ENCODE results near the gene UTP18.
A peak's percentile ranks its signal among the peaks of the same experiment; 100 is the strongest.
"Not testable (repeated sequence)": the region's sequence is repeated elsewhere in the genome, so short reads cannot be mapped to it uniquely, and the experiment has no call there.

The UTP18 gene

GRCh38 chr17:51259564-51260236 is 646 bp upstream of the UTP18 start, which contains the start of gene MBTD1:
Gene MBTD1 (minus strand): TSS chr17:51260049. CDS start chr17:51225161, 34,888 bp downstream.
- DNase-seq: peak; percentile 90

GRCh38 chr17:51261024-51261963 is 948 bp downstream of the UTP18 start:
- DNase-seq: no peak

DNA sequence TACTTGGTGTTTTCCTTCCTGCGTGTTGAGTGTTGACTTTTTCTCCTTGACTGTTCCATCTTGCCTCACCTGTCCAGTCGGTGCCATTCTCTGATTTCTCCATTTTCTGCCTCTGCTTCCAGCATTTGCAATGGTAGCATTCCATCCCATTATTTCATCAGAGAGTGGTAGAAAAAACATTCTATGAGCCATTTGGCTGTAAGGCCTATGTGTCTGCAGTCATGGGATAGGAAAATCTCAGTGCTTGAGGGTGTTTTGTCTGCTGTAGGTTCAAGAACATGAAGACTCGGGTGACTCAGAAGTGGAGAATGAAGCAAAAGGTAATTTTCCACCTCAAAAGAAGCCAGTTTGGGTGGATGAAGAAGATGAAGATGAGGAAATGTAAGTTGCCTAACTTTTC is 2.7 kb downstream of the UTP18 start:
- DNase-seq: no peak

DNA sequence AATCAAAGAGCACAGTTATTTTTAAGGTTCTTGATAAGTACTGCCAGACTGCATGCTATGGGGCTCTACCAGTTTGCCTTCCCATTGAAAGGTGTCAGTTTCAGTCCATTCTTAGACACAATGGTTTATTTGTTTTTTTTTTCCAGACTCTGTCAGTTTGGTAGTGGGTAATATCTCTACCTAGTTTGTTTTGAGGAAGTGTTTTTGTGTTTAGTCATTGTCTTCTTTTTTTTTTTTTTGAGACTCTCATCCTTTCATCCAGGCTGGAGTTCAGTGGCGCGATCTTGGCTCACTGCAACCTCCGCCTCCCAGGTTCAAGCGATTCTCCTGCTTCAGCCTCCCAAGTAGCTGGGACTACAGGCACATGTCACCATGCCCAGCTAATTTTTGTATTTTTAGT is 4.1 kb downstream of the UTP18 start:
- not testable (repeated sequence) for DNase-seq

GRCh38 chr17:51269991-51270390 is 9.6 kb downstream of the UTP18 start:
- no peak for DNase-seq

GRCh38 chr17:51270636-51271035 is 10.3 kb downstream of the UTP18 start:
- DNase-seq: no peak

GRCh38 chr17:51272812-51273211 is 12.5 kb downstream of the UTP18 start:
- DNase-seq: no peak

- no peak for DNase-seq
These were observed 15.0 kb downstream of the UTP18 start for GRCh38 chr17:51275381-51275780.

GRCh38 chr17:51279183-51279582 is 18.8 kb downstream of the UTP18 start:
- DNase-seq: no peak

- DNase-seq: no peak
These were observed 27.1 kb downstream of the UTP18 start for GRCh38 chr17:51287412-51287811.

DNA sequence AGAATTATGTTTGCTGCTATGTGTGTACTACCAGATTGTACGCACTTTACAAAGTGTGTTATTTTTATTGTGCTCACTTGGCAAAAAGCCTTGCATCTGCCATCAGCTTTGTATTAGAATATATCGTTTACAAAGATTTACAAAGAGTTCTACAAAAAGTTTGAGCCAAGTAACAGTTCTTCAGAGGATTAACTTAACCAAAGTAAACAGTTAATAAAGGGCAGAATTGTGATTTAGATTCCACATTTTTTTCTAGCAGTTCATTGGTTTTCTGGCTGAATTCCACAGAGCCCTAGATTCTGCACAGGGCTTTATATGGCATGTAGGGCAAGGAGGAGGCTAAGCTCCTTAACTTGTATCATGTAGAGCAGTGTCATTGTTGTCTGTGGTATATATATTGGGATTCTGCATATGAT is 29.4 kb downstream of the UTP18 start:
- DNase-seq: no peak

- DNase-seq: not testable (repeated sequence)
These were observed 34.0 kb downstream of the UTP18 start for GRCh38 chr17:51294338-51294737.

GRCh38 chr17:51298508-51299371 is 38.4 kb downstream of the UTP18 start:
- no peak for DNase-seq

GRCh38 chr17:51299859-51300258 is 39.5 kb downstream of the UTP18 start:
- DNase-seq: no peak

DNA sequence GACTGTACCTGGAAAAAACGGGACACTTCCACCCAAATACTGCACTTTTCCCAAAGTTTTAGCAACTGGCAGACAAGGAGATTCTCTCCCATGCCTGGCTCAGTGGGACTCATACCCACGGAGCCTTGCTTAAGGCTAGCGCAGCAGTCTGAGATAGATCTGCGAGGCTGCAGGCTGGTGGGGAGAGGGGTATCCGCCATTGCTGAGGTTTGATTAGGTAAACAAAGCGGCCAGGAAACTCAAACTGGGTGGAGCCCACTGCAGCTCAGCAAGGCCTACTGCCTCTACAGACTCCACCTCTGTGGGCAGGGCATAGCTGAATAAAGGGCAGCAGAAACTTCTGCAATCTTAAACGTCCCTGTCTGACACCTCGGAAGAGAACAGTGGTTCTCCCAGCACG is 44.8 kb downstream of the UTP18 start:
- DNase-seq: no peak

- DNase-seq: not testable (repeated sequence)
These were observed 51.7 kb downstream of the UTP18 start for GRCh38 chr17:51312003-51312402.

- no peak for DNase-seq
These were observed 58.8 kb downstream of the UTP18 start for GRCh38 chr17:51319186-51319585.

DNA sequence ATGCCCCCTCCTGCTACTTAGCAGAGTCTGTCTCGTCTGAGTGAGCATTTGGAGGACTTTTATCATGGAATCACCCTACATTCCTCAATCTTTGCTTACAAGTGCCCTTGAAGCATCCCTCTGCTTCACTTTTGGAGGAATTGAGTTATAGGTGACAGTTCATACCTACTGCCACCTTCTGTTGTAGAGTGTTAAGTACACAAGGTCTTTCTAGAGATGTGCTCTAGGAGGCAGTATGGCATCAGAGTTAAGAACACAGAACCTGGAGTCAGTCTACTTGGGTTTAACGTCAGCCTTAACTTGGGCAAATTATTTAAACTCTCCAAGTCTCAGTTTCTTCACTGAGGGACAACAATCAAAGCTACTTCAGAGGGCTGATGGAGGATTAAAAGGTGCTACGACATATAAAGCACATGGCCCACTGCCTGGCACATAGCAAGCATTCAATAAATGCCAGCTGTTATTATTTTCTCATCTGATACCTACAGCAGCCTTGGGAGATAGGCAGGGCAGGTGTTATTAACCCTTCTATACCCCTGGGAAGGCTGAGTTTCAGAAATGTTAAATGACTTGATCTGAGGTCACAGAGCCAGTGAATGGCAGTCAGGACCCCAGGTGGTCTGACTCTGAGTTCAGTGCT is 62.2 kb downstream of the UTP18 start:
- DNase-seq: no peak

DNA sequence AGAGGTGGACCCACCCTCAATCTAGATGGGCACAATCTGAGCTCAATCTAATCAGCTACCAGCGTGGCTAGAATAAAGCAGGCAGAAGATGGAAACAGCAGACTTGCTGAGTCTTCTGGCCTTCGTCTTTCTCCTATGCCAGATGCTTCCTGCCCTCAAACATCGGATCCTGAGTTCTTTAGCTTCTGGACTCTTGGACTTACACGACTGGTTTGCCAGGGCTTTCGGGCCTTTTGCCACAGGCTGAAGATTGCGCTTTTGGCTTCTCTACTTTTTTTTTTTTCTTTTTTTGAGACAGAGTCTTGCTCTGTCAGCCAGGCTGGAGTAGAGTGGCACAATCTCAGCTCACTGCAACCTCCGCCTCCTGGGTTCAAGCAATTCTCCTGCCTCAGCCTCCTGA is 65.1 kb downstream of the UTP18 start:
- DNase-seq: no peak

DNA sequence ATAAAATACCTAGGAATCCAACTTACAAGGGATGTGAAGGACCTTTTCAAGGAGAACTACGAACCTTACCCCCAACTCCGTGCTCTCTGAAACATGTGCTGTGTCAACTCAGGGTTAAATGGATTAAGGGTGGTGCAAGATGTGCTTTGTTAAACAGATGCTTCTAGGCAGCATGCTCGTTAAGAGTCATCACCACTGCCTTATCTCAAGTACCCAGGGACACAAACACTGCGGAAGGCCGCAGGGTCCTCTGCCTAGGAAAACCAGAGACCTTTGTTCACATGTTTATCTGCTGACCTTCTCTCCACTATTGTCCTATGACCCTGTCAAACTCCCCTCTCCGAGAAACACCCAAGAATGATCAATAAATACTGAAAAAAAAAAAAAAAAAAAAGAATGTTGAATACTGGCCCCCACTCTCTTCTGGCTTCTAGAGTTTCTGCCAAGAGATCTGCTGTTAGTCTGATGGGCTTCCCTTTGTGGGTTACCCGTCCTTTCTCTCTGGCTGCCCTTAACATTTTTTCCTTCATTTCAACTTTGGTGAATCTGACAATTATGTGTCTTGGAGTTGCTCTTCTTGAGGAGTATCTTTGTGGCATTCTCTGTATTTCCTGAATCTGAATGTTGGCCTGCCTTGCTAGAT is 70.6 kb downstream of the UTP18 start:
- DNase-seq: not testable (repeated sequence)

DNA sequence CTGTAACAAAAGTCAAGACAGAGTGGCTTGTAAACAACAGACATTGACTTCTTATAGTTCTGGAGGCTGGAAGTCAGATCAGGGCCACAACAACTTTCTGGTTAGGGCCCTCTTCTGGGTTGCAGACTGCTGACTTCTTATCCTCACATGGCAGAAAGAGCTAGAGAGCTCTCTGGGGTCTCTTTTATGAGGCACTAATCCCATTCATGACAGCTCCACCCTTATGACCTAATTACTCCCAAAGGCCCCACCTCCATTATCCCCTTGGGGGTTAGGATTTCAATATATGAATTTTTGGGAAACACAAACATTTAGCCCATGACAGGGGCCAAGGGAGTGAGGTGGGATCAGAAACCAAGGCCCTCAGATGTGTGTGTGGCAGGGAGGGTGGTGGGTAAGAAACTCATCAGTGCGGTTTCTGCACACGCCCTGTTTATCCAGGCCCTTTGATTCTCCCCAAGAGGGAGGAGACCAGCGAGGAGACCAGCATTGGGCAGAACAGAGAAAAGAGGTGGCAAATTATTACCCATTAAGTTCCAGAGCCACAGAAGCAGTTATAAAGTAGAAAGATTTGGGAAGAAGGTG is 74.8 kb downstream of the UTP18 start:
- no peak for DNase-seq

Measured in stimulated activated CD4-positive, alpha-beta T cell treated with anti-CD3 and anti-CD28 coated beads, Interleukin-12 subunit alpha, Interleukin-12 subunit beta, amount 100 ng/mL, for 4 hours (primary cell).